Suprapubic skin (tissue), 4 donors: ENCODE measurements around the gene TMEM8B.

Experiments
- EP300 ChIP-seq: sonication (generic); formaldehyde crosslinking; IDR thresholded peaks from one replicate; pipeline ENCODE4 v1.6.1; 2017; ENCODE audit warnings: antibody characterized with exemption
- POLR2AphosphoS5 ChIP-seq, 3 donors: sonication (generic); formaldehyde crosslinking; IDR thresholded peaks; one replicate each; pipeline ENCODE4 v1.6.1; 2017; ENCODE audit warnings: antibody characterized with exemption in 3 of 3
- TF ChIP-seq, protein P1 (sequence below), 2 donors: fragments of 200-600 bp in 1 of 2; fragments of 450-650 bp in 1 of 2; sonication (generic) in 1 of 2; IDR thresholded peaks; one replicate each; pipeline ENCODE4 v1.5.1; 2016 to 2019; ENCODE audit warnings: antibody characterized with exemption in 2 of 2, mild to moderate bottlenecking in 1 of 2, moderate library complexity in 1 of 2

DNA sequence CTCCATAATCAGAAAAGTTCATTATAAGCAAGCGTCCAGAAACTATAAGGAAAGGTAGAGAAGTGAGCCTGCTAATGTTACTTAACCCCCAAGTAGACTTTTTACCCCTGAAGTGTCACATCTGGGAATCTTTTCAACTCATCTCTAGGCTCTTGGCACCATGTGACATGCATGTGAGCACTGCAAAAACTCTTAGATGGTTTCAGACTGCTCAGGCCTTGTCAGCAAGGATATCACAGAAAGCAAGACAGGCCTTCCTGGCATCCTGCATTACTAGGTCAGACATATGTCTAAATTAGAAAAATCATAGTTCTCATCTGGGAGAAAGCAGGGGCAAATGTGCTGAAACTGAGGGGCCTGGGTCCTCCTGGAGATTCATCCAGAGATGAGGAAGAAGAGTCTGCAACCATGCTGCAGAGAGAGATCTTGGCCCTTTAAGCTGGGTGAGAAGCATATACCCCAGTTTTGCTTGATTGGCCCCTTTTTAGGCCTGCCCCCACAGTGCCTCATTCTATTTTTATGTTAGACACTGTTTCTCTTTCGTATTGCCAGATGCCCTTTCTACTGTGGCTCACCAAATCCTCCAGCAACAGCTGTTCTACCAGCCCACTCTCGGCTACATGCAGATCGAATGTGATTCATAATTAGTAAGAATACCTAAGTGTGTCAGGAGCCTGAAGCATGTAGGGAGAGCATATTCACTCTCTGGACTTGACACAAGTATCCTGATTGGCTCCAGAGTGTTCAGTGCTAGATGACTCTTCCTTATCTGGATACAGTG is 19.0 kb downstream of the TMEM8B start:
- TF ChIP-seq POLR2AphosphoS5 (IDR thresholded peaks at IDR 0.05), result no peak
- TF ChIP-seq, protein P1, sequence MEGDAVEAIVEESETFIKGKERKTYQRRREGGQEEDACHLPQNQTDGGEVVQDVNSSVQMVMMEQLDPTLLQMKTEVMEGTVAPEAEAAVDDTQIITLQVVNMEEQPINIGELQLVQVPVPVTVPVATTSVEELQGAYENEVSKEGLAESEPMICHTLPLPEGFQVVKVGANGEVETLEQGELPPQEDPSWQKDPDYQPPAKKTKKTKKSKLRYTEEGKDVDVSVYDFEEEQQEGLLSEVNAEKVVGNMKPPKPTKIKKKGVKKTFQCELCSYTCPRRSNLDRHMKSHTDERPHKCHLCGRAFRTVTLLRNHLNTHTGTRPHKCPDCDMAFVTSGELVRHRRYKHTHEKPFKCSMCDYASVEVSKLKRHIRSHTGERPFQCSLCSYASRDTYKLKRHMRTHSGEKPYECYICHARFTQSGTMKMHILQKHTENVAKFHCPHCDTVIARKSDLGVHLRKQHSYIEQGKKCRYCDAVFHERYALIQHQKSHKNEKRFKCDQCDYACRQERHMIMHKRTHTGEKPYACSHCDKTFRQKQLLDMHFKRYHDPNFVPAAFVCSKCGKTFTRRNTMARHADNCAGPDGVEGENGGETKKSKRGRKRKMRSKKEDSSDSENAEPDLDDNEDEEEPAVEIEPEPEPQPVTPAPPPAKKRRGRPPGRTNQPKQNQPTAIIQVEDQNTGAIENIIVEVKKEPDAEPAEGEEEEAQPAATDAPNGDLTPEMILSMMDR (IDR thresholded peaks at IDR 0.05), result no peak
- no peak for TF ChIP-seq EP300
